Measurements from ENCODE around the gene GPR107. TPM values are rescaled to one million over a fixed set of nuclear protein-coding genes. Genes with fewer than 3 reads are reported as not detected.

GPR107 gene
- total RNA-seq, 1 donor from 2014 or later = 25.5 TPM

DNA sequence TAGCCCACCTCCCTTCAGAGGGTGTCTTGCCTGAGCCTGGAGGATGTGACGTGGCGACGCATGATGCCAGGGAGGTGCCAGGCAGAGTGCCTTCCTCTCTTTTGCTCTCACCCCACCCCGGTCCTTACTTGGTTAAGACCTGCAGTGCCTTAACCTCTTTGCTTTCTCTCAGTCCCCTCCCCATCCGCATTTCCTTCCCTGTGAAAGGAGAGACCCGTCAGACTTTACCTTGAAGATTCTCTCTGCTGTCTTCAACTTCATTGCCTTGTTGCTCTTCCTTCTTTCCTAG lies 66.5 kb downstream of the GPR107 start:
- H3K36me3 ChIP-seq = peaks cover 0 to 21% of the 10 kb centered on the region in 2 donors
- peaks cover 20% of the 10 kb centered on the region for H3K4me1 ChIP-seq

DNA sequence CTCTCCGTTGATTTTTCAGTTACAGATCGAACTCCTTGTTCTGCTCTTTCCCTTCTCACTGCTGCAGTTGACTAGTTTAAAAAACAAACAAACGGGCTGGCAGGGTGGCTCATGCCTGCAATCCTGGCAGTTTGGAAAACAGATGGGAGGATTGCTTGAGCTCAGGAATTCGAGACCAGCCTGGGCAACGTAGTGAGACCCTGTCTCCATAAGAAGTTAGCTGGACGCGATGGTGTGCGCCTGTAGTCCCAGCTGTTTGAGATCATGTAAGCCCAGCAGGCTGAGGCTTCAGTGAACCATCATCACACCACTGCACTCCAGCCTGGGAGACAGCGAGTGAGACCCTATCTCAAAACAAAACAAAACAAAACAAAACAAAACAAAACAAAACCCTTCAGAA lies 67.1 kb downstream of the GPR107 start:
- H3K4me1 ChIP-seq = peaks cover 20% of the 10 kb centered on the region
- H3K27me3 ChIP-seq = no peaks in the 10 kb centered on the region
- DNase-seq (ENCODE audit: extremely low spot score in 2 of 2) = no peak
- intact Hi-C loops (cut with DNase I) = no loop called here
- H3K36me3 ChIP-seq = peaks cover 0 to 21% of the 10 kb centered on the region in 2 donors
- TF ChIP-seq POLR2A (IDR thresholded peaks at IDR 0.05) (no peak), POLR2AphosphoS5 (IDR thresholded peaks at IDR 0.05; ENCODE audit: insufficient read depth in 1 of 2, low read depth in 1 of 2) (no peak)
- TF ChIP-seq, protein P1, sequence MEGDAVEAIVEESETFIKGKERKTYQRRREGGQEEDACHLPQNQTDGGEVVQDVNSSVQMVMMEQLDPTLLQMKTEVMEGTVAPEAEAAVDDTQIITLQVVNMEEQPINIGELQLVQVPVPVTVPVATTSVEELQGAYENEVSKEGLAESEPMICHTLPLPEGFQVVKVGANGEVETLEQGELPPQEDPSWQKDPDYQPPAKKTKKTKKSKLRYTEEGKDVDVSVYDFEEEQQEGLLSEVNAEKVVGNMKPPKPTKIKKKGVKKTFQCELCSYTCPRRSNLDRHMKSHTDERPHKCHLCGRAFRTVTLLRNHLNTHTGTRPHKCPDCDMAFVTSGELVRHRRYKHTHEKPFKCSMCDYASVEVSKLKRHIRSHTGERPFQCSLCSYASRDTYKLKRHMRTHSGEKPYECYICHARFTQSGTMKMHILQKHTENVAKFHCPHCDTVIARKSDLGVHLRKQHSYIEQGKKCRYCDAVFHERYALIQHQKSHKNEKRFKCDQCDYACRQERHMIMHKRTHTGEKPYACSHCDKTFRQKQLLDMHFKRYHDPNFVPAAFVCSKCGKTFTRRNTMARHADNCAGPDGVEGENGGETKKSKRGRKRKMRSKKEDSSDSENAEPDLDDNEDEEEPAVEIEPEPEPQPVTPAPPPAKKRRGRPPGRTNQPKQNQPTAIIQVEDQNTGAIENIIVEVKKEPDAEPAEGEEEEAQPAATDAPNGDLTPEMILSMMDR (IDR thresholded peaks at IDR 0.05) = no peak
- no peak overlapping the region for H3K4me3 ChIP-seq
- H3K27ac ChIP-seq = no peak overlapping the region
- no peaks in the 10 kb centered on the region for H3K9me3 ChIP-seq

More for the DNA sequence above, 66.5 kb downstream of the GPR107 start:
- no peak overlapping the region for H3K27ac ChIP-seq
- DNase-seq (ENCODE audit: extremely low spot score in 2 of 2) = no peak
- H3K9me3 ChIP-seq = no peaks in the 10 kb centered on the region
- intact Hi-C loops (cut with DNase I) = no loop called here
- TF ChIP-seq POLR2A (IDR thresholded peaks at IDR 0.05) = no peak
- TF ChIP-seq POLR2AphosphoS5 (IDR thresholded peaks at IDR 0.05; ENCODE audit: insufficient read depth in 1 of 2, low read depth in 1 of 2) = no peak
- TF ChIP-seq, protein P1 (IDR thresholded peaks at IDR 0.05) = no peak
- no peaks in the 10 kb centered on the region for H3K27me3 ChIP-seq
- H3K4me3 ChIP-seq = no peak overlapping the region

DNA sequence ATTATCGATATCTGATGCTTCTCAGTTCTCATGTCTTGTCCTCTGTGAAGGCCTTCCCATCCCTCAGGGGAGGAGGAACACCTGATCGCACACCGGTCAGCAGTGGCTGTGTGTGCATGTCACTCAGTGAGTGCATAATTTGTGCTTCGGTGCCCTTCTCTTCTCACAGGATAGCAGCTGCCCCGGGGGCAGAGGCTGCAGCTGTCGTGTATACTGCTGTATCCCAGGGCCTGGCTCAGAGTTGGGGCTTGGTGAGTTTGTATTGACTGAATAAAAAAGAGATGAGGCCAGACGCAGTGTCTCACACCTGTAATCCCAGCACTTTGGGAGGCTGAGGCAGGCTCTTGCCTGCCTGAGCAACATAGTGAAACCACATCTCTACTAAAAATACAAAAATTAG lies 68.8 kb downstream of the GPR107 start:
- no peaks in the 10 kb centered on the region for H3K27me3 ChIP-seq
- no peak overlapping the region for H3K27ac ChIP-seq
- peaks cover 0 to 18% of the 10 kb centered on the region in 2 donors for H3K36me3 ChIP-seq
- H3K4me3 ChIP-seq = no peak overlapping the region
- no peaks in the 10 kb centered on the region for H3K9me3 ChIP-seq
- DNase-seq (ENCODE audit: extremely low spot score in 2 of 2) = no peak
- intact Hi-C loops (cut with DNase I) = no loop called here
- TF ChIP-seq POLR2AphosphoS5 (IDR thresholded peaks at IDR 0.05; ENCODE audit: insufficient read depth in 1 of 2, low read depth in 1 of 2) = no peak
- TF ChIP-seq, protein P1 (IDR thresholded peaks at IDR 0.05) = no peak
- no peak for TF ChIP-seq POLR2A (IDR thresholded peaks at IDR 0.05)
- peaks cover 18% of the 10 kb centered on the region for H3K4me1 ChIP-seq

DNA sequence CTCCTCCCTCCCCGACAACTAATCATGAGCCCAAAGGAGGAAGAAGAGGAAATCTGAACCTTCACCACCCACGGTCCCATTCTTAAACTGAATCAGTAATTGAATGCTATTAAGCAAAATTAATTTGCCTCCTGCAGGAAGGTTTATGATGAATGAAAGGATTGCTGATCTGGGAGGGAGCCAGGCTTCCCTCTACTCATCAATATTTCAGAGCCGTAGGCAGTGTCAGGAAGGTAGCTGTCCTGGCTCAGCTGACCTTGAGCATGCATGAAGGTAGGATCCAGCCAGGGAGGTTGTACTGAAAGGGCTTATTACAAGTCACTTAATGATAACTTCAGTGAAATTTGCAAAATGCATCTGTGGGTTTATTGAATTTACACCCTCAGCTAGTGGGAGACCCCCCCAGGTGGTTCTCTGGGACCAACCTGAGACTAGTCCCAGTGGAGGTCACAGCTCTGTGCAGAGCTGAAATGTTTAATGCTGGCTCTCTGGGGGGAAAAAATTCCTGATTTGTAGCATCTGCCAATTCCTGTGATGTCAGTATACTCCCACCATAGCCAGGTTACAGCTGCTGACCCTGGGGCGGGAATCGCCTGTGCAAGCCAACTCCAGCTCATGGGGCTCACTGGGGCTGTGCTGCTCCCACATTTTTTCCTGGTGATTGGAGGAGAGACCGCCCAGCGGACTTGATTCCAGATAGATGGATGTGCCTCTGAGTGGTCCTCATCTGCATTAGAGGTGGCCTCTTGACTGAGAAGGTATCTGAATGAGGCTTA lies 70.6 kb downstream of the GPR107 start:
- TF ChIP-seq POLR2AphosphoS5 (IDR thresholded peaks at IDR 0.05; ENCODE audit: insufficient read depth in 1 of 2, low read depth in 1 of 2) (no peak), POLR2A (IDR thresholded peaks at IDR 0.05) (no peak)
- TF ChIP-seq, protein P1 (IDR thresholded peaks at IDR 0.05) = no peak
- Histone ChIP-seq H3K27me3 (no peaks in the 10 kb centered on the region), H3K4me3 (no peak overlapping the region), H3K4me1 (peaks cover under 1% of the 10 kb centered on the region), H3K27ac (no peak overlapping the region), H3K36me3 (peaks cover 0 to 35% of the 10 kb centered on the region in 2 donors), H3K9me3 (no peaks in the 10 kb centered on the region)
- intact Hi-C loops (cut with DNase I) = no loop called here
- DNase-seq (ENCODE audit: extremely low spot score in 2 of 2) = no peak

DNA sequence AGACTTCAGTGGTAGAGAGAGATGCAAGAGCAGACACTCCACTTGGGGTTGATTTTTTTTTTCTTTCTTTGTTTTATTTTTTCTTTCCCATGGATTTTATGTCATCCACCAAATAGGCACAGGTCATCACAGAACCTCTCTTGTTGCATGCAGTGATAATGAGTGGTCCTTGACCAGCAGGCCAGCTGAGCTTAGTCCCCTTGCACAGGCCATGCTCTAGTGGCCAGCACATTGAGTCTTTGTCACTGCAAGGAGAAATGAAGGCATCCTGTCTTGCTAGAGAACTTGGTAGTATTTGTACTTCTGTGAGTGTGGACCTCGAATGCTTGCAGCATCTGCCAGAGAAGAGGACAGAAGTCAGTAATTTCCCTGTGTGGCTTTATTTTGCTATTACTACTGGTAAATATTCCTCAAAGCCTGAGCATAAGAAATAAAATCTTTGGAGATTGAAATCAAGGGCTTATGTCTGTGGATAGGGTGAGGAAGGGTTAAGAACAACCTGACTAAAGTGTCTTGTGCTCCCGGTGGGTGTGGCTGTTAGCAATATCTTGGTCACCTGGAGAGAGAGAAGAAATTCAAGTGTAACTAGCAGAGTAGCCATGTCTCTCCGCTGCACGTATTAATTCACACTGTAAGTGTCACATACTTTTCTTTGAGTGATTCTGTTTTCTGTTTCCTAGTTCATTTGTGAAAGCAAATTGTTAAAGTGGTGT lies 73.2 kb downstream of the GPR107 start:
- TF ChIP-seq POLR2AphosphoS5 (IDR thresholded peaks at IDR 0.05; ENCODE audit: insufficient read depth in 1 of 2, low read depth in 1 of 2) (peak in 1 of 2 donors; percentile 38), POLR2A (IDR thresholded peaks at IDR 0.05) (no peak)
- H3K27ac ChIP-seq = no peak overlapping the region
- intact Hi-C loops (cut with DNase I) = no loop called here

More for the DNA sequence above, 73.2 kb downstream of the GPR107 start:
- DNase-seq (ENCODE audit: extremely low spot score in 2 of 2) = no peak
- Histone ChIP-seq H3K27me3 (no peaks in the 10 kb centered on the region), H3K4me3 (no peak overlapping the region), H3K36me3 (peaks cover 0 to 41% of the 10 kb centered on the region in 2 donors), H3K9me3 (no peaks in the 10 kb centered on the region), H3K4me1 (no peaks in the 10 kb centered on the region)
